T-cell (primary cell): ENCODE measurements around the gene MAP3K6. TPM values are rescaled to one million over a fixed set of nuclear protein-coding genes. Genes with fewer than 3 reads are reported as not detected.

Source experiments
- ATAC-seq, 4 experiments: fragments of 200-7000 bp in 3 of 4; fragments of 150-1000 bp in 1 of 4; cut with Tn5 transposase; replicated peaks in 1 of 4; 1 replicate in 3 of 4; 2 replicates in 1 of 4; pipeline ENCODE4 v1.10.0; 2021; ENCODE audit warnings: moderate library complexity in 3 of 4, mild to moderate bottlenecking in 2 of 4, moderate number of reproducible peaks in 1 of 4
- CTCF ChIA-PET, 2 donors: fragments of 300-600 bp; sonication (Branson Sonifier 250); formaldehyde crosslinking; loops; one replicate each; lab custom pipeline; 2022; ENCODE audit warnings: antibody characterized with exemption in 2 of 2; lab: Charles Lee
- POLR2A ChIA-PET, 2 donors: fragments of 300-600 bp; sonication (Branson Sonifier 250); formaldehyde crosslinking; loops; one replicate each; lab custom pipeline; 2022; ENCODE audit warnings: antibody characterized with exemption in 2 of 2; lab: Charles Lee
- DNase-seq, 35 experiments: peaks; one replicate each; pipeline versions ENCODE4 v3.0.0 to v3.0.0-alpha.2; 2013 to 2023
- H3K27ac ChIP-seq: one replicate; pipeline ENCODE4 v1.5.1; 2013; ENCODE audit warnings: low read length
- H3K27me3 ChIP-seq, 2 experiments: replicated peaks in 1 of 2; 1 replicate in 1 of 2; 2 replicates in 1 of 2; pipeline versions ENCODE4 v1.6.1 to v1.7.0; 2013; ENCODE audit warnings: low read length in 1 of 2, mixed read lengths in 1 of 2; ENCODE audit not compliant: control insufficient read depth in 2 of 2, insufficient read depth in 2 of 2; ENCODE audit errors: extremely low read depth in 1 of 2
- H3K36me3 ChIP-seq, 2 donors: 1 replicate in 1 of 2; 2 replicates in 1 of 2; pipeline versions ENCODE4 v1.6.1 to v1.7.0; 2013; ENCODE audit warnings: low read length in 1 of 2; ENCODE audit not compliant: control insufficient read depth in 2 of 2, insufficient read depth in 1 of 2; ENCODE audit errors: extremely low read depth in 1 of 2
- H3K4me1 ChIP-seq, 2 experiments: 1 replicate in 1 of 2; 2 replicates in 1 of 2; pipeline versions ENCODE4 v1.6.1 to v1.7.0; 2013; ENCODE audit warnings: low read length in 2 of 2, mixed read lengths in 1 of 2; ENCODE audit not compliant: insufficient read depth in 2 of 2, control insufficient read depth in 1 of 2; ENCODE audit errors: extremely low read depth in 1 of 2
- H3K4me3 ChIP-seq, 2 donors: 1 replicate in 1 of 2; 2 replicates in 1 of 2; pipeline versions ENCODE4 v1.5.1 to v1.7.0; 2013; ENCODE audit warnings: mild to moderate bottlenecking in 2 of 2, low read length in 1 of 2, moderate library complexity in 1 of 2; ENCODE audit not compliant: control insufficient read depth in 1 of 2; ENCODE audit errors: extremely low read depth in 1 of 2
- H3K9me3 ChIP-seq: 2 replicates; pipeline ENCODE4 v1.7.0; 2013
- H3K27ac Mint-ChIP-seq, 2 donors: one replicate each; pipeline ENCODE4 v1.8.0; 2020 to 2021; ENCODE audit warnings: mild to moderate bottlenecking in 2 of 2, mixed read lengths in 2 of 2
- H3K27me3 Mint-ChIP-seq, 2 donors: one replicate each; pipeline ENCODE4 v1.8.0; 2021 to 2022; ENCODE audit warnings: mixed read lengths in 2 of 2
- H3K36me3 Mint-ChIP-seq: one replicate; pipeline ENCODE4 v1.8.0; 2021; ENCODE audit warnings: mixed read lengths
- H3K4me1 Mint-ChIP-seq, 3 donors: one replicate each; pipeline ENCODE4 v1.8.0; 2020 to 2022; ENCODE audit warnings: mixed read lengths in 3 of 3, mild to moderate bottlenecking in 1 of 3
- H3K4me3 Mint-ChIP-seq, 3 donors: one replicate each; pipeline ENCODE4 v1.8.0; 2020 to 2022; ENCODE audit warnings: mild to moderate bottlenecking in 3 of 3, mixed read lengths in 3 of 3, moderate library complexity in 3 of 3
- H3K9me3 Mint-ChIP-seq, 3 donors: one replicate each; pipeline ENCODE4 v1.8.0; 2020 to 2022; ENCODE audit warnings: mixed read lengths in 3 of 3
- WGBS: methylation state at CpG from one replicate; pipeline ENCODE4 v1.1.5; 2013; ENCODE audit warnings: missing lambda C conversion rate; ENCODE audit not compliant: insufficient coverage; 5-methylcytosine and 5-hydroxymethylcytosine counted together
- total RNA-seq, 35 experiments: library from RNA in 6 of 35; stranded (reverse) in 6 of 35; fragments of 120-200 nt in 1 of 35; gene quantifications; one replicate each; pipeline versions ENCODE4 v1.2.1 to v1.2.4 and lab custom pipeline; 2013 to 2026

The MAP3K6 gene
- total RNA-seq, 5 donors from 2014 or later (not counting 1 experiment from before 2014, with no cell fraction given), result 7.0 to 31.1 (median 12.8) TPM

DNA sequence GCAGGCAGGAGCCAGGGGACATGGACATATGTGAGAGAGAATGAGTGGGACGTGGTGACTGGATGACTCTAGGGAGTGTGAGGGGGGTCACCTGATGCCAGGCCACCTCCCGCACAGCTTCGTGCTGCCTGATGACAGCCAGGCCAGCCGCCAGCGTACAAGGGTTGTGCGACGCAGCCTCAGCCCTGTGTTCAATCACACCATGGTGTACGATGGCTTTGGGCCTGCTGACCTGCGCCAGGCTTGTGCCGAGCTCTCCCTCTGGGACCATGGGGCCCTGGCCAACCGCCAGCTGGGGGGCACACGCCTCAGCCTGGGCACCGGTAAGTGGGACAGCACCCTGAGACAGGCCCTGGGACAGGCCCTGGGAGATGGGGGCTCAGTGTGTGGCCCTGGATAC lies 13.6 kb downstream of the MAP3K6 start:
- no peak for ATAC-seq
- 95% methylated on average over 13 of the region's 13 CpGs for WGBS
- H3K4me3 Mint-ChIP-seq, result no peak overlapping the region
- no peak overlapping the region for H3K27ac ChIP-seq
- CTCF ChIA-PET, result no interaction called here
- no peak overlapping the region for H3K27ac Mint-ChIP-seq
- H3K9me3 ChIP-seq, result no peaks in the 10 kb centered on the region
- no peak for DNase-seq
- H3K36me3 Mint-ChIP-seq, result no peaks in the 10 kb centered on the region
- no peaks in the 10 kb centered on the region for H3K27me3 ChIP-seq
- no peak overlapping the region for H3K4me3 ChIP-seq
- H3K27me3 Mint-ChIP-seq, result no peaks in the 10 kb centered on the region
- H3K9me3 Mint-ChIP-seq, result no peaks in the 10 kb centered on the region
- POLR2A ChIA-PET, result no interaction called here
- H3K4me1 ChIP-seq, result peaks cover 4 to 45% of the 10 kb centered on the region in 2 experiments
- H3K4me1 Mint-ChIP-seq, result peaks cover 17 to 35% (median 24%) of the 10 kb centered on the region in 3 donors
- peaks cover 24 to 31% of the 10 kb centered on the region in 2 donors for H3K36me3 ChIP-seq

DNA sequence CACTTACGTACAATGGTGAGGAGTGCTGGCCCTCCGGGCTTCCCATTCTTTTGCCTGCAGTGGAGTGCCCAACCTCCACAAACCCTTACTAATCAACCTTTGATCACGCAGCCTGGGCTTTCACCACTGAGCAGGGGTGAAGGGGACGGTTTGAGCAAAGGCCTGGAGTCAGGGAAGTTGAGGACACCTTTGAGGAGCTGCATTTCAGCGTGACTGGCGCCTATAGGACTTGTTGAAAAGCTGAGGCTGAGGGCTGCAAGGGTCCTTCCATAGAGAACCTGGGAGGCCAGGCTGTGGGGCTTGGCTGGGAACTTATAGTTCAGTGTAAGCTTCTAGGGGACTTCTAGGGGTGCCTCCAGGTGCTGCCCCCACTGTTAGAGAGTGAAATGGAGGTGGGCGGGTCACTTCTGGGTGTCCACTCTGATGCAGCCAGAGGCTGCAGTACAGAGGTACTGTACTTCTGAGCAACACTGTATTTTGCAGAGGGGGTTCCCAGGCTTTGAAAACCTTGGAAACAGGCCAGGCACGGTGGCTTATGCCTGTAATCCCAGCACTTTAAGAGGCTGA lies 15.1 kb downstream of the MAP3K6 start:
- Mint-ChIP-seq H3K36me3 (peaks cover 4% of the 10 kb centered on the region), H3K27ac (no peak overlapping the region), H3K4me1 (peaks cover 17 to 30% (median 21%) of the 10 kb centered on the region in 3 donors), H3K4me3 (no peak overlapping the region), H3K27me3 (no peaks in the 10 kb centered on the region), H3K9me3 (no peaks in the 10 kb centered on the region)
- DNase-seq (no peak), ATAC-seq (no peak)
- Histone ChIP-seq H3K27ac (no peak overlapping the region), H3K4me3 (no peak overlapping the region), H3K4me1 (peaks cover 2 to 42% of the 10 kb centered on the region in 2 experiments), H3K27me3 (no peaks in the 10 kb centered on the region), H3K9me3 (no peaks in the 10 kb centered on the region), H3K36me3 (peaks cover 28 to 44% of the 10 kb centered on the region in 2 donors)
- 96% methylated on average over 5 of the region's 8 CpGs for WGBS
- POLR2A ChIA-PET, result no interaction called here
- CTCF ChIA-PET, result no interaction called here

- Histone ChIP-seq H3K27me3 (no peaks in the 10 kb centered on the region), H3K9me3 (no peaks in the 10 kb centered on the region), H3K4me1 (peaks cover 2 to 41% of the 10 kb centered on the region in 2 experiments), H3K36me3 (peaks cover 28 to 51% of the 10 kb centered on the region in 2 donors), H3K4me3 (no peak overlapping the region), H3K27ac (no peak overlapping the region)
- CTCF ChIA-PET, result interaction anchor here in 1 of 2 donors (1.0 kb wide), 1 partner anchor 50 kb away, joined by 3 read pairs; no protein-coding TSS in a partner anchor
- Mint-ChIP-seq H3K9me3 (no peaks in the 10 kb centered on the region), H3K4me1 (peaks cover 20 to 29% (median 21%) of the 10 kb centered on the region in 3 donors), H3K27me3 (no peaks in the 10 kb centered on the region), H3K4me3 (no peak overlapping the region), H3K36me3 (peaks cover 9% of the 10 kb centered on the region), H3K27ac (peak overlapping the region in 1 of 2 donors; percentile 11)
- ATAC-seq (no peak), DNase-seq (no peak)
- POLR2A ChIA-PET, result interaction anchor here in 1 of 2 donors (0.9 kb wide), 1 partner anchor 9 kb away, joined by 3 read pairs; the partner anchor contains the start of gene SYTL1
- WGBS, result 97% methylated on average over 51 of the region's 62 CpGs
These were observed 15.9 kb downstream of the MAP3K6 start for GRCh38 chr1:27350663-27351540.

DNA sequence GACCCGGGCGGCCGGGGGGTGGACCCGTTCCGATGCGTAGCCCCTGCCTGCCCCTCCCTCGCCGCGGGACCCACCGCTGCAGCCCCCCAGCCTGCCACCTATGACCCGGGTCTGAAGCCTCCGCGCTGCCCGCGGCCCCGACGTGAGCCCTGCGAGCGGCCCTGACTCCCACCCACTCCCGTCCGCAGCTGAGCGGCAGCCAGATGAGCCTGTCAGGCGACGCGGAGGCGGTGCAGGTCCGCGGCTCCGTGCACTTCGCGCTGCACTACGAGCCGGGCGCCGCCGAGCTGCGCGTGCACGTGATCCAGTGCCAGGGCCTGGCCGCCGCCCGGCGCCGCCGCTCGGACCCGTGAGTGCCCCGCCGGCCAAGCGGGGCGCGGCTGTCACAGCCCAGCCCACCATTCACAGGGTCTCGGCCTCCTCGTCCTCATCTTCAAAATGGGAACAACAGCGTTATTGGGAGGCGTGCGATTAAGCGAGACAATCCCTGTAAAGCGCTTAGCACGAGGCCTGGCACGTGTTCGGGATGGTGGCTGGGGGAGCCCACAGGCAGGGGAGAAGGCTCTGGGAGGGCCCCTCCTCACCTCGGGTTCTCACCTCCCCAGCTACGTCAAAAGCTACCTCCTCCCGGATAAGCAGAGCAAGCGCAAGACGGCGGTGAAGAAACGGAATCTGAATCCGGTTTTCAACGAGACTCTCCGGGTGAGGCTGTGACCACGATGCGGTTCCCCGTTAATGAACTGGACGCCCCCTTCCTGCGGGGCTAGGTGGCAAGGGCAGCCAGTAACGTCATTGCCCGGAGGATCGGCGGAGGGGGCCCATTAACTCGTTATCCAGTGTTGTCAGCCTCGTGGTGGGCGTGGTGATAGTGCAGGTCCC lies 16.7 kb downstream of the MAP3K6 start:
- Histone ChIP-seq H3K27me3 (no peaks in the 10 kb centered on the region), H3K9me3 (no peaks in the 10 kb centered on the region), H3K4me1 (peaks cover 3 to 41% of the 10 kb centered on the region in 2 experiments), H3K4me3 (no peak overlapping the region), H3K27ac (no peak overlapping the region), H3K36me3 (peaks cover 29 to 57% of the 10 kb centered on the region in 2 donors)
- ATAC-seq (peak; percentile 47 to 64 (median 54)), DNase-seq (peak in 1 of 35 experiments; percentile 17)
- WGBS, result 93% methylated on average over 70 of the region's 84 CpGs
- peaks cover 17 to 28% (median 18%) of the 10 kb centered on the region in 3 donors for H3K4me1 Mint-ChIP-seq
- ChIA-PET POLR2A (interaction anchor here (0.7 to 1.2 kb wide), 3 partner anchors 8 to 241 kb away, joined by 3 to 6 read pairs (median 3); partner anchors contain the start of gene SYTL1 (in 1 of the 2)), CTCF (interaction anchor here in 1 of 2 donors (1.0 kb wide), 1 partner anchor 49 kb away, joined by 3 read pairs; no protein-coding TSS in a partner anchor)
- H3K9me3 Mint-ChIP-seq, result no peaks in the 10 kb centered on the region
- peak overlapping the region in 1 of 2 donors; percentile 11 for H3K27ac Mint-ChIP-seq
- H3K27me3 Mint-ChIP-seq, result no peaks in the 10 kb centered on the region
- H3K36me3 Mint-ChIP-seq, result peaks cover 9% of the 10 kb centered on the region
- H3K4me3 Mint-ChIP-seq, result no peak overlapping the region

DNA sequence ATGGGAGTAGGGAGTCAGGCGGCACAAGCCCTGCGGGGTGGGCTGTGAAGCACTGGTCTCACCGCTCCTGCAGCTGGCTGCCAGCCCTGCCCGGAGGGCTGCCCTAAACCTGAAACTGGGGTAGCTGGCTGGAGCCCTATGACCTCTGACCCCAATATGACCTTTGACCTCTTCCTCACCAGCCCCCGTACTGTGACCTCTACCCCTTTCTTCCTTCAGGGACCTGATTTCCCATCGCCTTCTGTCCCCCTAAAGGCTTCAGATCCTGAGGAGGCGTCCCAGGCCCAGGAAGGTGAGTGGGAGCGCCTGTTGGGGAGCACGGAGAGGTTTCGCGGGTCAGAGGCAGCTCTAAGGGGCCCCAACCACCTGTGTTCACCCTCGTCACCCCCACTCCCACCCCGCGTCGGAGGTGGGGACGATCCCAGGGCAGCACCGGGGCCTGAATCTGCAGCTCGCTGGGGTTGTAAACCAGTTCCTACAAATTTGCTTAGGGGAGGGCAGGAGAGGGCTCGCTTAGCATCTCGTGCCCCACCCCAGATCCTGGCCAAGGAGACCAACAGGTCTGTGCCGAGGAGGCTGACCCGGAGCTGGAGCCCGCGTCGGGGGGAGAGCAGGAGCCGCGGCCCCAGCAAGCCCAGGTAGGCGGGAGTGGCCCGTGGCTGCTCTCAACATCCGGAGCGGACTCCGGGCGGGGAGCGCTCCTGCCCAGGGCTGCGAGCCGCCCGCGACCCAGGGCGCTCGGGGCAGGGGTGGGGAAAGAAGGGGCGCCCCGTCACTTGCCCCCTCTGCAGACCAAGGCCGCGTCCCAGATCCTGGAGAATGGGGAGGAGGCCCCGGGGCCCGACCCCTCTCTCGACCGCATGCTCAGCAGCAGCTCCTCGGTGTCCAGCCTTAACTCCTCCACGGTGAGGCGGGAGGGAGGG lies 17.6 kb downstream of the MAP3K6 start:
- ChIA-PET POLR2A (interaction anchor here in 1 of 2 donors (0.7 to 1.2 kb wide), 2 partner anchors 13 to 240 kb away, joined by 3 to 6 read pairs; no protein-coding TSS in a partner anchor), CTCF (no interaction called here)
- Histone ChIP-seq H3K36me3 (peaks cover 30 to 57% of the 10 kb centered on the region in 2 donors), H3K4me3 (peak overlapping the region; percentile 15 to 54), H3K9me3 (no peaks in the 10 kb centered on the region), H3K4me1 (peaks cover 4 to 49% of the 10 kb centered on the region in 2 experiments), H3K27ac (peak overlapping the region; percentile 14), H3K27me3 (no peaks in the 10 kb centered on the region)
- Mint-ChIP-seq H3K27me3 (no peaks in the 10 kb centered on the region), H3K9me3 (no peaks in the 10 kb centered on the region), H3K27ac (peak overlapping the region; percentile 36 to 80), H3K4me3 (peak overlapping the region in 2 of 3 donors; percentile 64 to 68), H3K36me3 (peaks cover 9% of the 10 kb centered on the region), H3K4me1 (peaks cover 22 to 34% (median 23%) of the 10 kb centered on the region in 3 donors)
- DNase-seq (peak in 10 of 35 experiments; percentile 15 to 51 (median 42)), ATAC-seq (peak; percentile 74 to 88 (median 80))
- 69% methylated on average over 33 of the region's 51 CpGs for WGBS
